ENCODE measurements around the gene INAFM2.

INAFM2 gene

GRCh38 chr15:40357723-40358470 is 34.4 kb downstream of the INAFM2 start, which contains the start of gene DISP2:
TSS of gene DISP2 (plus strand) at chr15:40358219. CDS start at chr15:40358322, 103 bp downstream.
- peaks cover 6% of the 10 kb centered on the region for H3K4me1 Mint-ChIP-seq (ENCODE audit: low read depth)
- H3K9me3 Mint-ChIP-seq = no peaks in the 10 kb centered on the region
- no peaks in the 10 kb centered on the region for H3K36me3 Mint-ChIP-seq (ENCODE audit: low read depth)
- peak within 1 kb of the TSS; percentile 67 for H3K27ac Mint-ChIP-seq
- H3K4me3 Mint-ChIP-seq = peak within 1 kb of the TSS; percentile 83
- H3K27me3 Mint-ChIP-seq (ENCODE audit: low read depth) = peaks cover 32% of the 10 kb centered on the region

GRCh38 chr15:40358471-40359353 is 35.2 kb downstream of the INAFM2 start:
- Mint-ChIP-seq H3K27ac (peak overlapping the region; percentile 67), H3K4me1 (ENCODE audit: low read depth) (peaks cover 6% of the 10 kb centered on the region), H3K9me3 (no peaks in the 10 kb centered on the region), H3K4me3 (peak overlapping the region; percentile 83), H3K27me3 (ENCODE audit: low read depth) (peaks cover 24% of the 10 kb centered on the region), H3K36me3 (ENCODE audit: low read depth) (no peaks in the 10 kb centered on the region)

GRCh38 chr15:40360015-40360414 is 36.5 kb downstream of the INAFM2 start:
- no peaks in the 10 kb centered on the region for H3K36me3 Mint-ChIP-seq (ENCODE audit: low read depth)
- H3K27me3 Mint-ChIP-seq (ENCODE audit: low read depth) = peaks cover 15% of the 10 kb centered on the region
- no peak overlapping the region for H3K27ac Mint-ChIP-seq
- peaks cover 6% of the 10 kb centered on the region for H3K4me1 Mint-ChIP-seq (ENCODE audit: low read depth)
- no peaks in the 10 kb centered on the region for H3K9me3 Mint-ChIP-seq
- H3K4me3 Mint-ChIP-seq = no peak overlapping the region

- no peaks in the 10 kb centered on the region for H3K36me3 Mint-ChIP-seq (ENCODE audit: low read depth)
- H3K9me3 Mint-ChIP-seq = no peaks in the 10 kb centered on the region
- H3K27me3 Mint-ChIP-seq (ENCODE audit: low read depth) = peaks cover 10% of the 10 kb centered on the region
Observed at GRCh38 chr15:40361640-40362039, 38.1 kb downstream of the INAFM2 start.

GRCh38 chr15:40363611-40364010 is 40.1 kb downstream of the INAFM2 start:
- H3K27ac Mint-ChIP-seq = no peak overlapping the region
- H3K9me3 Mint-ChIP-seq = no peaks in the 10 kb centered on the region
- H3K27me3 Mint-ChIP-seq (ENCODE audit: low read depth) = peaks cover 7% of the 10 kb centered on the region
- no peak overlapping the region for H3K4me3 Mint-ChIP-seq
- H3K36me3 Mint-ChIP-seq (ENCODE audit: low read depth) = no peaks in the 10 kb centered on the region
- H3K4me1 Mint-ChIP-seq (ENCODE audit: low read depth) = peaks cover 12% of the 10 kb centered on the region

More at GRCh38 chr15:40361640-40362039, 38.1 kb downstream of the INAFM2 start:
- Mint-ChIP-seq H3K4me1 (ENCODE audit: low read depth) (peaks cover 6% of the 10 kb centered on the region), H3K27ac (no peak overlapping the region), H3K4me3 (no peak overlapping the region)

GRCh38 chr15:40364251-40364650 is 40.8 kb downstream of the INAFM2 start:
- H3K27me3 Mint-ChIP-seq (ENCODE audit: low read depth) = peaks cover 4% of the 10 kb centered on the region
- no peaks in the 10 kb centered on the region for H3K9me3 Mint-ChIP-seq
- no peak overlapping the region for H3K4me3 Mint-ChIP-seq
- H3K36me3 Mint-ChIP-seq (ENCODE audit: low read depth) = no peaks in the 10 kb centered on the region
- no peak overlapping the region for H3K27ac Mint-ChIP-seq
- H3K4me1 Mint-ChIP-seq (ENCODE audit: low read depth) = peaks cover 12% of the 10 kb centered on the region

- no peaks in the 10 kb centered on the region for H3K36me3 Mint-ChIP-seq (ENCODE audit: low read depth)
- H3K4me3 Mint-ChIP-seq = no peak overlapping the region
- no peak overlapping the region for H3K27ac Mint-ChIP-seq
- no peaks in the 10 kb centered on the region for H3K9me3 Mint-ChIP-seq
- H3K27me3 Mint-ChIP-seq (ENCODE audit: low read depth) = peaks cover 3% of the 10 kb centered on the region
- peaks cover 12% of the 10 kb centered on the region for H3K4me1 Mint-ChIP-seq (ENCODE audit: low read depth)
Observed at GRCh38 chr15:40365016-40365415, 41.5 kb downstream of the INAFM2 start.

GRCh38 chr15:40365624-40366456 is 42.3 kb downstream of the INAFM2 start:
- Mint-ChIP-seq H3K27ac (no peak overlapping the region), H3K36me3 (ENCODE audit: low read depth) (no peaks in the 10 kb centered on the region), H3K27me3 (ENCODE audit: low read depth) (peaks cover 6% of the 10 kb centered on the region), H3K9me3 (no peaks in the 10 kb centered on the region), H3K4me1 (ENCODE audit: low read depth) (peaks cover 13% of the 10 kb centered on the region), H3K4me3 (no peak overlapping the region)

GRCh38 chr15:40366457-40367370 is 43.2 kb downstream of the INAFM2 start:
- peak overlapping the region; percentile 71 for H3K4me3 Mint-ChIP-seq
- H3K4me1 Mint-ChIP-seq (ENCODE audit: low read depth) = peaks cover 13% of the 10 kb centered on the region
- H3K9me3 Mint-ChIP-seq = no peaks in the 10 kb centered on the region
- H3K27me3 Mint-ChIP-seq (ENCODE audit: low read depth) = peaks cover 9% of the 10 kb centered on the region
- H3K36me3 Mint-ChIP-seq (ENCODE audit: low read depth) = no peaks in the 10 kb centered on the region
- H3K27ac Mint-ChIP-seq = no peak overlapping the region

GRCh38 chr15:40367371-40367685 is 43.8 kb downstream of the INAFM2 start:
- peak overlapping the region; percentile 71 for H3K4me3 Mint-ChIP-seq

GRCh38 chr15:40367686-40368611 is 44.5 kb downstream of the INAFM2 start:
- Mint-ChIP-seq H3K4me1 (ENCODE audit: low read depth) (peaks cover 13% of the 10 kb centered on the region), H3K9me3 (no peaks in the 10 kb centered on the region), H3K4me3 (peak overlapping the region; percentile 71), H3K36me3 (ENCODE audit: low read depth) (no peaks in the 10 kb centered on the region), H3K27me3 (ENCODE audit: low read depth) (peaks cover 9% of the 10 kb centered on the region), H3K27ac (peak overlapping the region; percentile 59)

More at GRCh38 chr15:40367371-40367685, 43.8 kb downstream of the INAFM2 start:
- H3K27ac Mint-ChIP-seq = peak overlapping the region; percentile 59
- peaks cover 9% of the 10 kb centered on the region for H3K27me3 Mint-ChIP-seq (ENCODE audit: low read depth)
- no peaks in the 10 kb centered on the region for H3K36me3 Mint-ChIP-seq (ENCODE audit: low read depth)
- no peaks in the 10 kb centered on the region for H3K9me3 Mint-ChIP-seq
- H3K4me1 Mint-ChIP-seq (ENCODE audit: low read depth) = peaks cover 13% of the 10 kb centered on the region

GRCh38 chr15:40368719-40369473 is 45.4 kb downstream of the INAFM2 start:
- peak overlapping the region; percentile 16 for H3K4me3 Mint-ChIP-seq
- peak overlapping the region; percentile 34 for H3K27ac Mint-ChIP-seq
- H3K9me3 Mint-ChIP-seq = no peaks in the 10 kb centered on the region
- H3K27me3 Mint-ChIP-seq (ENCODE audit: low read depth) = peaks cover 9% of the 10 kb centered on the region
- H3K4me1 Mint-ChIP-seq (ENCODE audit: low read depth) = peaks cover 13% of the 10 kb centered on the region
- H3K36me3 Mint-ChIP-seq (ENCODE audit: low read depth) = no peaks in the 10 kb centered on the region
